T47D (cell line): ENCODE data around the gene TAC3.
"Not testable (repeated sequence)": the region's sequence is repeated elsewhere in the genome, so short reads cannot be mapped to it uniquely, and the experiment has no call there.

Source experiments
- DNase-seq, 2 experiments: peaks; one replicate each; pipeline versions ENCODE4 v3.0.0 to v3.0.0-alpha.2; 2011 to 2012; ENCODE audit warnings: low read depth in 1 of 2, low spot score in 1 of 2
- JUND ChIP-seq: IDR thresholded peaks from 2 replicates; pipeline ENCODE4 v1.6.1; 2012; ENCODE audit warnings: low read depth
- in situ Hi-C: cut with HindIII; loops from 2 replicates; pipeline ENCODE4 v1.10.0; 2016; ENCODE audit warnings: low sequenced_read_pairs, low pct_unique_long_range_greater_than_20kb

Gene TAC3

DNA sequence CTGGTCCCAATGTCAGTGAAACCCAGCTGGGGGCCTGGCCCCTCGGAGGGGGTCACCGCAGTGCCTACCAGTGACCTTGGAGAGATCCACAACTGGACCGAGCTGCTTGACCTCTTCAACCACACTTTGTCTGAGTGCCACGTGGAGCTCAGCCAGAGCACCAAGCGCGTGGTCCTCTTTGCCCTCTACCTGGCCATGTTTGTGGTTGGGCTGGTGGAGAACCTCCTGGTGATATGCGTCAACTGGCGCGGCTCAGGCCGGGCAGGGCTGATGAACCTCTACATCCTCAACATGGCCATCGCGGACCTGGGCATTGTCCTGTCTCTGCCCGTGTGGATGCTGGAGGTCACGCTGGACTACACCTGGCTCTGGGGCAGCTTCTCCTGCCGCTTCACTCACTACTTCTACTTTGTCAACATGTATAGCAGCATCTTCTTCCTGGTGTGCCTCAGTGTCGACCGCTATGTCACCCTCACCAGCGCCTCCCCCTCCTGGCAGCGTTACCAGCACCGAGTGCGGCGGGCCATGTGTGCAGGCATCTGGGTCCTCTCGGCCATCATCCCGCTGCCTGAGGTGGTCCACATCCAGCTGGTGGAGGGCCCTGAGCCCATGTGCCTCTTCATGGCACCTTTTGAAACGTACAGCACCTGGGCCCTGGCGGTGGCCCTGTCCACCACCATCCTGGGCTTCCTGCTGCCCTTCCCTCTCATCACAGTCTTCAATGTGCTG lies 21.0 kb downstream of the TAC3 start:
- TF ChIP-seq JUND: no peak
- DNase-seq: no peak
- in situ Hi-C loops: no loop called here

DNA sequence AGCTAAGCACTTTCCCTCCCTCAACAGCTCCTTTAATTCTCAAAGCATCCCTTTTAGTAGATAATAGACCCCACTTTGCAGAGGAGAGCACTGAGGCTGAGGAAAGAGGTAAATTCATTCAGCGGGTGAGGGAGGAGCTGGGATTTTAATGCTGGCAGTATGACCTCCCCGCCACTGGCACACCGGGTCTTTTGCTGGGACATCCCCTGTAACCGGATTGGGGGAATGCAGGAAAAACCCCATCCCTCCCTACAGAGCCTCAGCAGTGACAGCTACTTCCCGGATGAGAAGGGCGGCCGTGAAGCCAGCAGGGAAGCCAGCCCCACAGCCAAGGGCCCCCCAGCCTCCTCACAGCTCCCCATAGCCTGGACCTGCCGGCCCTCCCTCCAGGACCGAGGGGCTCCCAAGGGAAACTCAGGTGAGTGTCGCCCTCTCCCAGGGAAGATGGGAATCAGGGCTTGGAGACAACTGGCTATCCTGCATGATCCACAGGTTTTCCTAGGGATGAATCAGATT lies 22.0 kb downstream of the TAC3 start:
- DNase-seq: no peak
- in situ Hi-C loops: no loop called here
- no peak for TF ChIP-seq JUND

DNA sequence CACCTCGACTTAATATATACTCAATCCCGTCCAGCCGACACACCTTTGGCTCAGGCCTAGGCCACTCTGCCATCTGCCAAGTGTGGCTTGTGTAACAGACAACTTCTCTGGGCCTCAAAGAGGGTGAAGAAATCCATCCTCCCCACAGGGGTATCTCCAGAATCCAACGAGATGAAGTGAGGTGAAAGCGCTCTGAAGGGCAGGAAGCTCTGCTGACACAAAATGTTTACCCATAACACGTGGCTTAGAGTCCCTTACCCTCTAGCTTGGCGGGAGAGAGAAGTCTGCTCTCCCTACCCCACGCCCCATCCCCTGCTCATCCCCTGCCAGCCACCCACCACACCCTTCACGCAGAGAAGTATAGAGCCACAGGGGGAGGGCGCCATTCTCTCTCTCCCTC lies 23.0 kb downstream of the TAC3 start:
- no peak for TF ChIP-seq JUND
- no peak for DNase-seq
- in situ Hi-C loops: no loop called here

DNA sequence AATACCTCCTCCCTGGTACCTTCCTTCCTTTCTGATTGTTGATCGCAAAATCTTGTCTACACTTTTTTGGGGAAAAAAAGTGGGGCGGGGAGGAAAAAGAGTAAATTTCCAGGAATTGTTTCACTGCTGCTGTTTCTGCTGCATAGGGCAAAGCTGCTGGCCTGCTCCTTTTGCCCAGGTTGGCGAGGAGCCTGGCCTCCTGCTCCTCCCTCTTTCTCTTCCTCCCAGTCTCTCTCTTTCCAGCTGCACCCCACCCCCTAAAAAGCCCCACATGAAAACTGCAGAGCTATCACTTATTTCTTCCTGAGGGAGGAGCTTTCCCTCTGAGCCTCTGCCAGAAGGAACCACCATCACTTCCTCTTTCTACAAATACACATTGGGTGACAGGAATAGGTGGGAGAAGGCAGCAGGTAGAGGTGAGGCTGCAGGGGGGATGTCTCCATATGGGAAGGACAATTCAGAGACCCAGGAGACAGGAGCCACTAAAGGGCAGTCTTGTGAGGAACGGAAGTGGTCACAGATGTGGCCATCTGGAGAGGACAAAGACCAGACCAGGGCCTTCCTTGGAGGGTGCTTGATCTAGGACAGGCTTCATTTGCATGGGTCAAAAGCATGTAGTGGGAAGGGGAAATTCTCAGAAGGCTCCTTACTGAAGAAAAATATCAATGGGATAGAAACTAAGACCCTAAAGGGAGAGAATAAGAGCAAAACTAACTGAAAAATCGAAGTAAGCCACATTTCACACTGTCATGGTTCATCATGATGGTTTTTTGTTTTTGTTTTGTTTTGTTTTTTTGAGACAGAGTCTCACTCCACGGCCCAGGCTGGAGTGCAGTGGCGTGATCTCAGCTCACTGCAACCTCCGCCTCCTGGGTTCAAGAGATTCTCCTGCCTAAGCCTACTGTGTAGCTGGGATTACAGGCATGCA lies 24.7 kb downstream of the TAC3 start:
- no peak for DNase-seq
- TF ChIP-seq JUND: no peak
- in situ Hi-C loops: no loop called here

DNA sequence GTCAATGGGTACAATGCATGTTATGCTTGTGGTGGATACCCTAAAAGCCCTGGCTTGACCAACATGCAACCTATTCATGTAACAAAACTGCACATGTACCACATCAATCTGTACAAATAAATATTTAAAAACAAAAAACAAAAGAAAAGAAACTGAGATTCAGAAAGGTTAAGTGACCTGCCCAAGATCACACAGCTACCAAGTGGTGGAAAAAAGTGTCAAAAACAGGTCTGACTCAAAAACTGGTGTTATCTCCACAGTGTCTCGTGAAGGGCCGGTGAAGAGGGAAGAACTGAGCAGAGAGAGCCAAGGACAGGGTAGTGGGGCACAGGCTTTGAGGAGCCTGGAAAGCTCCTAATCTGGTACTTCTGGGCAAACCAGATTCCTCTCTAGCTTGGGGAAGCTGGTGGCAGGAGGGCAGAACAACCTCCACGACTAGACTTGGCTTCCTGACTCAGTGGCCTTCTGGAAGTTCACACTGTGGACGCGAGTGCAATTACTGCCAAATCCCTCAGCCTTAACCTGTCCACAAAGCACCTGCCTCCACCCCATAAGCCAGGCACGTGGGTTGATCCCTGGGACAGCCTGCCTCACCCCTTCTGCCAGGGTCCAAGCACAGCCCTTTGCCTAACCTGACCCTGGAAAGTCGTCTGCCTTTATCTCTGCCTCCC lies 25.5 kb downstream of the TAC3 start:
- TF ChIP-seq JUND: no peak
- peak in 1 of 2 experiments; percentile 74 for DNase-seq
- in situ Hi-C loops: no loop called here

DNA sequence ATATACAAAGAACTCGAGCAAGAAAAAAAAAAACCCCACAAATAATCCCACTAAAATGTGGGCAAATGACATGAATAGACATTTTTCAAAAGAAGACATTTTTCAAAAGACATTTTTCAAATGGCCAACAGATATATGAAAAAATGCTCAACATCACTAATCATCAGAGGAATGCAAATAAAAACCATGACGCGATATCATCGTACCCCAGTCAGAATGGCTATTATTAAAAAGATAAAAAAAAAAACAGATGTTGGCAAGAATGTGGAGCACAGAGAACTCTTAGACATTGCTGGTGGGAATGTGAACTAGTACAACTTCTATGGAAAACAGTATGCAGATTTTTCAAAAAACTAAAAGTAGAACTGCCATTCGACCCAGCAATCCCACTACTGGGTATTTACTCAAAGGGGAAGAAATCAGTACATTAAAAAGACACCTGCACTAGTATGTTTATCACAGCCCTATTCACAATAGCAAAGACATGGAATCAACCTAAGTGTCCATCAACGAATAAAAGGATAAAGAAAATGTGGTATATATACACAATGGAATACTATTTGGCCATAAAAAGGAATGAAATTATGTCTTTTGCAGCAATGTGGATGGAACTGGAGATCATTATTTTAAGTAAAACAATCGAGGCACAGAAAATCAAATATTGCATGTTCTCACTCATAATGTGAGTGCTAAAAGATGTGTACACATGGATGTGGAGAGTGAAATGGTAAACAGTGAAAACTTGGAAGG lies 26.3 kb downstream of the TAC3 start:
- in situ Hi-C loops: no loop called here
- DNase-seq: no peak
- TF ChIP-seq JUND: no peak

DNA sequence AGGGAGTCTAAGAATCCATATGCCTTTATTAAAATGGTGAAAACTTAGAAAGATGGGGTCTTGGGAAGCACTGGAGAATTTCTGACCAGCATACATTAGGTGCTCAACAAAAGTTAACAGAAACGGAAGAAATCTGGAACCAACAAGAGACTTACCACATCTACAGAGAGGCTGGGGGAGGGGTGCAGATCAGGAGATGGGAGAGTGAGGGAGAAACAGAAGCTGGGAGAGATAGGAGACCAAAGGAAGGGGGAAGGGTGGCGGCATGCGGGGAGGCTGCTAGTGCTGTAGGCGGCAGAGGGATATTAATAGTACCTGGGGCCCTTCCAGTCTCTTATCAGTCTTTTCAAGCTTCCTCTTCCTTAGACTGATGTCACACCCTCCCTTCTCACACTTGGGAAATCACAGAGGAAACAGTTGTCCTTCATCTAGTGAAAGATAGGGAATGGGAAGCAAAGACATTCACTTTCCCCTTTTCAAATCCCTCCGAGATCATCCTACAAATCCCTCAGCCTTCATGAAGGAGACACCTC lies 28.1 kb downstream of the TAC3 start:
- no peak for DNase-seq
- TF ChIP-seq JUND: no peak
- in situ Hi-C loops: no loop called here

DNA sequence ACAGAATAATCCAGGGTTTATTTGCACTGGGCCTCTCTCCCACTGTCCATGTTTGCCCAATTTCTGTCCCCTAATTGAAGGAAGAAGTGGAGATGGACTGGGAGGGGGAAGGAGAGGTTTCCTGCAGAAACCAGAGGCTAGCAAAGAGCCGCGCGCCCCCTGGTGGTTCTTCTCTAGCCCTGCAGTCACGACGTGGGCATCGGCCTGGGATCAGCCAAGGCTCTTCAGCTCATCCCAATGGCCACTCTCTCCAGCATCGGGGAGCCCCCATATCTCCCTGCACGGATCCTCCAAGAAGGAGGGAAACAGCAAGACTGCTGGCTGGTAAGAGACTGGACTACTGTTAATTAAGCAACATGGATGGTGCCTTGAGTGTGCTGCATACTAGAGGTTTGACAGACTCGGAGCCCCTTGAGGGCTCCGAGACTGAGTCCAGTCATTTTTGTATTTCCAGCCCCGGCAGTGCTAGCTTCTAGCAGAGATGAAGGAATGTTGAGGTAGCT lies 28.7 kb downstream of the TAC3 start:
- in situ Hi-C loops: no loop called here
- peak; percentile 72 to 89 for DNase-seq
- no peak for TF ChIP-seq JUND

DNA sequence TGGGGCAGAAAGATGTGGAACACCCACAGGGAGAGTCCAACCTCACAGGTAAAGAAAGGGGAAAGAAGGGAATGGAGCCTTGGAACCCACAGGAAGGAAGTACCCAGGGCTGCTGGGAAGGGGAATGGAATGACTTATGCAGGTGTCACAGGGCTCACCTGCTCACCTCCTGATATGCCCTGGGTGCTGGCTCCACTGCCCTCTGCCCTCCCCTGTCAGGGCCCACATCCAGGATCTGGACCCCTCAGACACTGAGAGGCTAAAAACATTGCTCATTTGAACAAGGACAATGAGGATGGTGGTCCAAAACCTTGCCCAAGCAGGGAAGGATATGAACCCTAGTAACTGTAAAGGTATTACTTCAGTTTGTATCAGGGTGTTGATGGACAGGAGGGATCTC lies 29.3 kb downstream of the TAC3 start:
- no peak for TF ChIP-seq JUND
- in situ Hi-C loops: no loop called here
- DNase-seq: no peak

DNA sequence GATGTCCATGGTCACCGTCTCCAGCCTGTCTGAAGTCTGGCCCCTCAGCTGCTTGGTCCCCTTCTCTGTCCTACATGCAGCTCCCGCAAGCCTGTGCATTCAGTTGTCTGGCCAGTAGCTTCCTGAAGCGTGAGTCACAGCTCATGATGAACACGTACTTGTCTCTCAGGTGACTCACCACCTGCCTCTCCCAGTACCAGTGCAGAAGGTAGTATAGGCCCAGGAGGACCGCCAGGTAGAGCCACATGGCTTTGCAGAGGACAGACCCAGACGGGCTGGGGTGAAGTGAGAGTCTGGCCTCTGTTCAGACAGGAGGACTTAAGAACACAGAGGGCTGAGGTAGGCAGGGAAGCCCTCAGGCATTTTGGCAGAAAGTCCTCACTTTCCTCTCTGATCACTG lies 30.6 kb downstream of the TAC3 start:
- in situ Hi-C loops: not testable (repeated sequence)
- peak; percentile 49 to 91 for DNase-seq

DNA sequence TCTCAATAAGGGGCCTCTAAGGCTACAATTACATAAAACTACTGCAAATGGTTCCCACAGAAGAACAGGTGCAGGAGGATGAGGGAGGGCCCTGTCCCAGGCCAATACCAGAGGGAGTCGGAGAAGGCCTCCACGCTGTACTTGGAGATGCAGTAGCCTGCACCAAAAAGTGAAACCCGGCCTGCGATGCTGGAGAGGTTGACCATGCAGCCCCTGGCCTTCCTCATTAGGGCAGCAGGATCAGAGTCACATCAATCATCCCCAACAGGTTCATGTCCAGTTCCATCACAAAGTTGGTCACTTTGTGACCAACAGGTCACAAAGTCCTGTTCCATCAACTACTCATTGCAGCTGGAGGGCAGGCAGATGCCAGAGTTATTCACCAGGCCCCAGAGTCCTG lies 32.9 kb downstream of the TAC3 start:
- TF ChIP-seq JUND: no peak
- in situ Hi-C loops: no loop called here
- no peak for DNase-seq

DNA sequence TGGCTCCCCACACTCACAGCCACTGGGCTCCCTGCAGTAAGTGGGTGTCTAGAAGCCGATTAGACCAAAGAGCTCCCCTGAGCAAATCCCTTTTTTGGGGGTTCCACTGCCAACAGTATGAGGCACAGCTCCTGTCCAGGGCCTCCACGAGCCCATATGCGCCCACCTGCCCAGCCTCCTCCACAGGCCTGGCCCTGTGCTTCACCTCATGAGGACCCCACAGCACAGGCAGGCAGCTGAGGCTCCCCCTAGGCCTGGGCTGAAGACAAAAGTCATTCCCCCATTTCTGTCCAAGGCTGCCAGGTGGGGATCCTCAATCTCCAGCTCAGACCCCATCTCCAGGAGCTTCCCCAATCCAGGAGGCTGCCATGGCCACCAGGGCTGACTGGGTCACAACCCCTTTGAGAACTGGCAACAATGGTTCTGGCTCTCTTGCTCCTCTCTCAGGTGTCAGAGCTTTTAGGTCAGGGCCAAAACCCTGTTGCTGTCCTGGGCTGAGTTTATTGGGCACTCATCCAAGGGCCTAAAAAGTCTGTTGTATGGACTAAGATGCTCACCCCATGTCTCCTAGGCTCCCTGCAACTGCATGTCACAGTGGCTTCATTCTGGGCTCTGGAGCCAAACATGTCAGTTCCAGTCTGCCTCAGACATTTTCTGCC lies 33.6 kb downstream of the TAC3 start:
- DNase-seq, in situ Hi-C loops: not testable (repeated sequence)
